ENCODE data around the gene ITGB3. TPM values are rescaled to one million over a fixed set of nuclear protein-coding genes. Genes with fewer than 3 reads are reported as not detected.

ITGB3 gene
- total and polyA plus RNA-seq, 3 donors from 2014 or later = 6.9 to 10.3 (median 7.6) TPM

GRCh38 chr17:47300718-47301117 is 47.1 kb downstream of the ITGB3 start:
- TF ChIP-seq POLR2A (IDR thresholded peaks at IDR 0.05) = no peak
- TF ChIP-seq, protein P1, sequence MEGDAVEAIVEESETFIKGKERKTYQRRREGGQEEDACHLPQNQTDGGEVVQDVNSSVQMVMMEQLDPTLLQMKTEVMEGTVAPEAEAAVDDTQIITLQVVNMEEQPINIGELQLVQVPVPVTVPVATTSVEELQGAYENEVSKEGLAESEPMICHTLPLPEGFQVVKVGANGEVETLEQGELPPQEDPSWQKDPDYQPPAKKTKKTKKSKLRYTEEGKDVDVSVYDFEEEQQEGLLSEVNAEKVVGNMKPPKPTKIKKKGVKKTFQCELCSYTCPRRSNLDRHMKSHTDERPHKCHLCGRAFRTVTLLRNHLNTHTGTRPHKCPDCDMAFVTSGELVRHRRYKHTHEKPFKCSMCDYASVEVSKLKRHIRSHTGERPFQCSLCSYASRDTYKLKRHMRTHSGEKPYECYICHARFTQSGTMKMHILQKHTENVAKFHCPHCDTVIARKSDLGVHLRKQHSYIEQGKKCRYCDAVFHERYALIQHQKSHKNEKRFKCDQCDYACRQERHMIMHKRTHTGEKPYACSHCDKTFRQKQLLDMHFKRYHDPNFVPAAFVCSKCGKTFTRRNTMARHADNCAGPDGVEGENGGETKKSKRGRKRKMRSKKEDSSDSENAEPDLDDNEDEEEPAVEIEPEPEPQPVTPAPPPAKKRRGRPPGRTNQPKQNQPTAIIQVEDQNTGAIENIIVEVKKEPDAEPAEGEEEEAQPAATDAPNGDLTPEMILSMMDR (IDR thresholded peaks at IDR 0.05) = no peak
- Histone ChIP-seq H3K27ac (no peak overlapping the region), H3K4me3 (no peak overlapping the region), H3K36me3 (ENCODE audit: low read depth, missing control alignments) (no peaks in the 10 kb centered on the region), H3K4me1 (no peaks in the 10 kb centered on the region), H3K9me3 (no peaks in the 10 kb centered on the region), H3K27me3 (no peaks in the 10 kb centered on the region)
- intact Hi-C loops (cut with DNase I; ENCODE audit: low total_unique reads) = no loop called here
- WGBS, 2 donors = 96 to 100% methylated on average over 1 of the region's 1 CpG
- DNase-seq = no peak

- WGBS, 2 donors = 93 to 98% methylated on average over 3 of the region's 3 CpGs
- no peak overlapping the region for H3K4me3 ChIP-seq
- DNase-seq = no peak
- H3K27me3 ChIP-seq = no peaks in the 10 kb centered on the region
- no peaks in the 10 kb centered on the region for H3K36me3 ChIP-seq (ENCODE audit: low read depth, missing control alignments)
- TF ChIP-seq POLR2A (IDR thresholded peaks at IDR 0.05) = no peak
- TF ChIP-seq, protein P1 (IDR thresholded peaks at IDR 0.05) = no peak
- intact Hi-C loops (cut with DNase I; ENCODE audit: low total_unique reads) = no loop called here
- H3K9me3 ChIP-seq = no peaks in the 10 kb centered on the region
- H3K4me1 ChIP-seq = peaks cover 3% of the 10 kb centered on the region
- no peak overlapping the region for H3K27ac ChIP-seq
Measured at GRCh38 chr17:47301161-47301560, 47.5 kb downstream of the ITGB3 start.

GRCh38 chr17:47301831-47302230 is 48.2 kb downstream of the ITGB3 start:
- intact Hi-C loops (cut with DNase I; ENCODE audit: low total_unique reads) = no loop called here
- peaks cover 5% of the 10 kb centered on the region for H3K4me1 ChIP-seq
- no peak for DNase-seq
- no peak overlapping the region for H3K4me3 ChIP-seq
- no peak overlapping the region for H3K27ac ChIP-seq
- no peaks in the 10 kb centered on the region for H3K9me3 ChIP-seq
- WGBS, 2 donors = 76 to 92% methylated on average over 2 of the region's 2 CpGs
- TF ChIP-seq POLR2A (IDR thresholded peaks at IDR 0.05) = no peak
- TF ChIP-seq, protein P1 (IDR thresholded peaks at IDR 0.05) = no peak
- no peaks in the 10 kb centered on the region for H3K27me3 ChIP-seq
- H3K36me3 ChIP-seq (ENCODE audit: low read depth, missing control alignments) = no peaks in the 10 kb centered on the region

DNA sequence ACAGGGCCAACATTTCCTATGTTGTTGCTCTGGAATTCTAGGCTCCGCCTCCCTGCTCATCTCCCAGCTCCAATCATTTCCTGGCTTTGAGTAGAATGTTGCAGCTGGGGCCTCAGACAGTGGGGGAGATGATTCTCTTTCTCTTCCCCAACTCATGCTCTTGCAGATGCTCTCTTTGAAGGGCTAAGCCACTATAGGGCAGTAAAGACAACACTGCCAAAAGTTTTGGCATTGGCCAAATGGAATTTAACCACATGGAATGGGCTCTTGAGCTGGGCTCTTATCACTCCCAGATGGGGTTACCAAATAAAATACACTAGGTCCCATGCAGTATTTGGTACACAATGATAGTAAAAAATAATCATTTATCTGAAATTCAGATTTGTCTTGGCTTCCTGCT is 50.6 kb downstream of the ITGB3 start:
- intact Hi-C loops (cut with DNase I; ENCODE audit: low total_unique reads) = no loop called here

More for the DNA sequence above, 50.6 kb downstream of the ITGB3 start:
- Histone ChIP-seq H3K27me3 (no peaks in the 10 kb centered on the region), H3K27ac (no peak overlapping the region), H3K4me3 (no peak overlapping the region), H3K4me1 (peaks cover 5% of the 10 kb centered on the region), H3K9me3 (no peaks in the 10 kb centered on the region), H3K36me3 (ENCODE audit: low read depth, missing control alignments) (no peaks in the 10 kb centered on the region)
- no peak for TF ChIP-seq POLR2A (IDR thresholded peaks at IDR 0.05)
- TF ChIP-seq, protein P1 (IDR thresholded peaks at IDR 0.05) = no peak
- no peak for DNase-seq
- 100% methylated on average over 1 of the region's 1 CpG for WGBS, 2 donors
